Gastrocnemius medialis (tissue), 4 donors: Measurements from ENCODE around the gene PEAK1.

Source experiments
- POLR2A ChIP-seq, 2 donors: fragments of 450-650 bp; IDR thresholded peaks; one replicate each; pipeline ENCODE4 v1.6.1; 2017; ENCODE audit warnings: antibody characterized with exemption in 2 of 2, mild to moderate bottlenecking in 2 of 2, moderate library complexity in 2 of 2
- TF ChIP-seq, protein P1 (sequence below), 5 experiments: fragments of 450-650 bp in 3 of 5; fragments of 200-600 bp in 2 of 5; sonication (generic) in 2 of 5; IDR thresholded peaks in 4 of 5; conservative IDR thresholded peaks in 1 of 5; 1 replicate in 4 of 5; 2 replicates in 1 of 5; pipeline ENCODE4 v1.5.1; 2016 to 2019; ENCODE audit warnings: antibody characterized with exemption in 5 of 5, mild to moderate bottlenecking in 3 of 5, moderate library complexity in 3 of 5

DNA sequence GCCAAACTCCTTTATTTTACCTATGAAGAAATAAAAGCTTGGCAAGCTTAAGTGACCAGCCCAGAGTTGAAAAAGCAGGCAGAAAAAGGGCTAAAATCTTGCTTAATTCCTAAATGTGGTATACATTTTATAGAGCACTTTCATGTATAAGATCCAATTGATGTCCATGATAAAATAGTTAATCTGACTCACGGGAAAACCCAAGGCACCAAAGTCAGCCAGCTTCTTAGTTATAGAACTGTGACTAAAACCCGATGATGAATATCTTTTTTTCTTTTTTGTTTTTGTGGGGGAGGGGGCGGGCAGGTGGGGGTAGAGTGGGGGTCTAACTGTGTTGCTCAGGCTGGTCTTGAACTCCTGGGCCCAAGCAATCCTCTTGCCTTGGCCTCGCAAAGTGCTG lies 71.4 kb downstream of the PEAK1 start:
- TF ChIP-seq POLR2A (IDR thresholded peaks at IDR 0.05): no peak
- TF ChIP-seq, protein P1, sequence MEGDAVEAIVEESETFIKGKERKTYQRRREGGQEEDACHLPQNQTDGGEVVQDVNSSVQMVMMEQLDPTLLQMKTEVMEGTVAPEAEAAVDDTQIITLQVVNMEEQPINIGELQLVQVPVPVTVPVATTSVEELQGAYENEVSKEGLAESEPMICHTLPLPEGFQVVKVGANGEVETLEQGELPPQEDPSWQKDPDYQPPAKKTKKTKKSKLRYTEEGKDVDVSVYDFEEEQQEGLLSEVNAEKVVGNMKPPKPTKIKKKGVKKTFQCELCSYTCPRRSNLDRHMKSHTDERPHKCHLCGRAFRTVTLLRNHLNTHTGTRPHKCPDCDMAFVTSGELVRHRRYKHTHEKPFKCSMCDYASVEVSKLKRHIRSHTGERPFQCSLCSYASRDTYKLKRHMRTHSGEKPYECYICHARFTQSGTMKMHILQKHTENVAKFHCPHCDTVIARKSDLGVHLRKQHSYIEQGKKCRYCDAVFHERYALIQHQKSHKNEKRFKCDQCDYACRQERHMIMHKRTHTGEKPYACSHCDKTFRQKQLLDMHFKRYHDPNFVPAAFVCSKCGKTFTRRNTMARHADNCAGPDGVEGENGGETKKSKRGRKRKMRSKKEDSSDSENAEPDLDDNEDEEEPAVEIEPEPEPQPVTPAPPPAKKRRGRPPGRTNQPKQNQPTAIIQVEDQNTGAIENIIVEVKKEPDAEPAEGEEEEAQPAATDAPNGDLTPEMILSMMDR (IDR thresholded peaks at IDR 0.05 in 4 of 5, conservative IDR thresholded peaks at IDR 0.05 in 1 of 5): no peak
